ENCODE results near the gene NLRP9. TPM values are rescaled to one million over a fixed set of nuclear protein-coding genes. Genes with fewer than 3 reads are reported as not detected.

NLRP9 gene
- total and polyA plus RNA-seq, 2 donors (not counting 1 experiment from before 2014, with no cell fraction given) = not detected

DNA sequence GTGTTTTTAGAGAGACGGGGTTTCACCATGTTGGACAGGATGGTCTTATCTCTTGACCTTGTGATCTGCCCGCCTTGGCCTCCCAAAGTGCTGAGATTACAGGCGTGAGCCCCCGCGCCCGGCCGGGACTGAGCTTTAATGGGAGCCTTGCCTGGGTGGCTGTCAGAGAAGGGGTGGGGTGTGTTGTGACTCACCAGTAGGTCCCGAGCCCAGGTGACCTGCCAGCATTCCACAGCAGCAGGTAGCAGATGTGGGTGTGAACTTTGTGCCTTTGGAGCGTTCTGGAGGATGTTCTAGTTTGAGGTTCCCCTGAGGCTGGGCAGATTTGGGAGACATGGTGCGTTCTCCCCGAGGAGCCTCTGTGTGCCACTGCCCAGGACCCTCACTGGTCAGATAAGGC is 70.2 kb downstream of the NLRP9 start:
- no peaks in the 10 kb centered on the region for H3K9me3 ChIP-seq (ENCODE audit: control insufficient read depth, insufficient read depth, low read depth, low read length)
- peaks cover 49% of the 10 kb centered on the region for H3K36me3 ChIP-seq (ENCODE audit: control insufficient read depth, insufficient read depth, low read length)
- TF ChIP-seq EZH2 (IDR thresholded peaks at IDR 0.05; ENCODE audit: low read length, missing control alignments) (no peak), CTCF (conservative IDR thresholded peaks at IDR 0.05 in 1 of 2, IDR thresholded peaks at IDR 0.05 in 1 of 2; ENCODE audit: low read depth in 1 of 2, low read length in 2 of 2) (no peak)
- no peaks in the 10 kb centered on the region for H3K27me3 ChIP-seq (ENCODE audit: control insufficient read depth, insufficient read depth, low read length)
- DNase-seq (ENCODE audit: low read depth in 2 of 2) = no peak
- H3K4me2 ChIP-seq (ENCODE audit: extremely low read depth, insufficient read depth, low read length) = no peak overlapping the region
- H2AFZ ChIP-seq (ENCODE audit: low read length) = no peak overlapping the region
- H3K79me2 ChIP-seq (ENCODE audit: control insufficient read depth, insufficient read depth, low read length) = peaks cover 79% of the 10 kb centered on the region
- no peak overlapping the region for H3K4me3 ChIP-seq (replicated peaks in 1 of 4; ENCODE audit: control extremely low read depth in 1 of 4, insufficient read depth in 1 of 4, low read depth in 3 of 4, low read length in 4 of 4)
- no peak overlapping the region for H3K9ac ChIP-seq (ENCODE audit: insufficient read depth, low read length)
- no peaks in the 10 kb centered on the region for H3K4me1 ChIP-seq (ENCODE audit: control insufficient read depth, extremely low read depth, insufficient read depth, low read length)
- H3K27ac ChIP-seq (ENCODE audit: insufficient read depth, low read length) = no peak overlapping the region
- H4K20me1 ChIP-seq (ENCODE audit: control insufficient read depth, extremely low read depth, insufficient read depth, low read length) = peaks cover 4% of the 10 kb centered on the region

DNA sequence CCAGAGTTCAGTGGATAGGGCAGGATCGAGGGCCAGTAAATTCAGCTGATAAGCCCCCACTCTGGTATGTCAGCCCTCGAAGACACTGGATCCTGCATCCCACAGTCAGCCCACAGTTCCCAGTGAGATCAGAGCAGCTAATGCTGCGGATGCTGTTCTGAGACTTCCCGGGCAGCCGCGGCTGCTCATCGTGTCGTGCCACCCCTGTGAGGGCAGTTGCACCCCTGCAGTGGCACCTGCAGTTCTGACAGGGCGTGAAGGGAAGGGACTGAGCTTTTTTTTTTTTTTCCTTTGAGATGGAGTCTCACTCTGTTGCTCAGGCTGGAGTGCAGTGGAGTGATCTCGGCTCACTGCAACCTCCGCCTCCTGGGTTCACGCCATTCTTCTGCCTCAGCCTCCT is 70.7 kb downstream of the NLRP9 start:
- peaks cover 53% of the 10 kb centered on the region for H3K36me3 ChIP-seq (ENCODE audit: control insufficient read depth, insufficient read depth, low read length)
- no peaks in the 10 kb centered on the region for H3K27me3 ChIP-seq (ENCODE audit: control insufficient read depth, insufficient read depth, low read length)
- no peak overlapping the region for H3K4me3 ChIP-seq (replicated peaks in 1 of 4; ENCODE audit: control extremely low read depth in 1 of 4, insufficient read depth in 1 of 4, low read depth in 3 of 4, low read length in 4 of 4)
- H3K4me2 ChIP-seq (ENCODE audit: extremely low read depth, insufficient read depth, low read length) = no peak overlapping the region
- H3K27ac ChIP-seq (ENCODE audit: insufficient read depth, low read length) = no peak overlapping the region
- H3K79me2 ChIP-seq (ENCODE audit: control insufficient read depth, insufficient read depth, low read length) = peaks cover 82% of the 10 kb centered on the region
- TF ChIP-seq CTCF (conservative IDR thresholded peaks at IDR 0.05 in 1 of 2, IDR thresholded peaks at IDR 0.05 in 1 of 2; ENCODE audit: low read depth in 1 of 2, low read length in 2 of 2) (no peak), EZH2 (IDR thresholded peaks at IDR 0.05; ENCODE audit: low read length, missing control alignments) (no peak)
- H2AFZ ChIP-seq (ENCODE audit: low read length) = no peak overlapping the region
- no peak overlapping the region for H3K9ac ChIP-seq (ENCODE audit: insufficient read depth, low read length)
- no peaks in the 10 kb centered on the region for H3K4me1 ChIP-seq (ENCODE audit: control insufficient read depth, extremely low read depth, insufficient read depth, low read length)
- H4K20me1 ChIP-seq (ENCODE audit: control insufficient read depth, extremely low read depth, insufficient read depth, low read length) = peaks cover 4% of the 10 kb centered on the region
- H3K9me3 ChIP-seq (ENCODE audit: control insufficient read depth, insufficient read depth, low read depth, low read length) = no peaks in the 10 kb centered on the region
- no peak for DNase-seq (ENCODE audit: low read depth in 2 of 2)

GRCh38 chr19:55667006-55667381 is 71.2 kb downstream of the NLRP9 start:
- Histone ChIP-seq H3K36me3 (ENCODE audit: control insufficient read depth, insufficient read depth, low read length) (peaks cover 54% of the 10 kb centered on the region), H3K9ac (ENCODE audit: insufficient read depth, low read length) (no peak overlapping the region), H3K27me3 (ENCODE audit: control insufficient read depth, insufficient read depth, low read length) (no peaks in the 10 kb centered on the region), H3K9me3 (ENCODE audit: control insufficient read depth, insufficient read depth, low read depth, low read length) (no peaks in the 10 kb centered on the region), H3K27ac (ENCODE audit: insufficient read depth, low read length) (no peak overlapping the region), H4K20me1 (ENCODE audit: control insufficient read depth, extremely low read depth, insufficient read depth, low read length) (peaks cover 4% of the 10 kb centered on the region), H2AFZ (ENCODE audit: low read length) (no peak overlapping the region), H3K4me2 (ENCODE audit: extremely low read depth, insufficient read depth, low read length) (no peak overlapping the region), H3K79me2 (ENCODE audit: control insufficient read depth, insufficient read depth, low read length) (peaks cover 80% of the 10 kb centered on the region), H3K4me3 (replicated peaks in 1 of 4; ENCODE audit: control extremely low read depth in 1 of 4, insufficient read depth in 1 of 4, low read depth in 3 of 4, low read length in 4 of 4) (no peak overlapping the region), H3K4me1 (ENCODE audit: control insufficient read depth, extremely low read depth, insufficient read depth, low read length) (no peaks in the 10 kb centered on the region)
- no peak for TF ChIP-seq CTCF (conservative IDR thresholded peaks at IDR 0.05 in 1 of 2, IDR thresholded peaks at IDR 0.05 in 1 of 2; ENCODE audit: low read depth in 1 of 2, low read length in 2 of 2)
- TF ChIP-seq EZH2 (IDR thresholded peaks at IDR 0.05; ENCODE audit: low read length, missing control alignments) = no peak
- DNase-seq (ENCODE audit: low read depth in 2 of 2) = no peak

Data from fibroblast of lung (primary cell).